Upper lobe of left lung (tissue), 6 donors: ENCODE data around the gene OTUD4. TPM values are rescaled to one million over a fixed set of nuclear protein-coding genes. Genes with fewer than 3 reads are reported as not detected.

ENCODE experiments used
- ATAC-seq, 2 donors: fragments of 200-7000 bp; cut with Tn5 transposase; one replicate each; pipeline ENCODE4 v1.9.1; 2022; ENCODE audit warnings: mild to moderate bottlenecking in 2 of 2, moderate library complexity in 2 of 2; ENCODE audit not compliant: low FRiP score in 2 of 2
- DNase-seq, 2 donors: peaks; one replicate each; pipeline ENCODE4 v3.0.0-alpha.2; 2019 to 2020
- H3K27ac ChIP-seq, 4 donors: fragments of 200-600 bp; sonication (generic); one replicate each; pipeline ENCODE4 v1.5.1; 2016 to 2019
- H3K27me3 ChIP-seq, 4 donors: fragments of 200-600 bp; sonication (generic); one replicate each; pipeline ENCODE4 v1.5.1; 2017 to 2019
- H3K36me3 ChIP-seq, 4 donors: fragments of 200-600 bp; sonication (generic); one replicate each; pipeline ENCODE4 v1.5.1; 2016 to 2019
- H3K4me1 ChIP-seq, 4 donors: fragments of 200-600 bp; sonication (generic); one replicate each; pipeline ENCODE4 v1.5.1; 2018 to 2019
- H3K4me3 ChIP-seq, 4 donors: fragments of 200-600 bp; sonication (generic); one replicate each; pipeline ENCODE4 v1.5.1; 2017 to 2019; ENCODE audit warnings: mild to moderate bottlenecking in 2 of 4, moderate library complexity in 1 of 4
- H3K9me3 ChIP-seq, 4 donors: fragments of 200-600 bp; sonication (generic); one replicate each; pipeline ENCODE4 v1.5.1; 2018 to 2019
- EP300 ChIP-seq, 4 donors: sonication (generic); formaldehyde crosslinking; IDR thresholded peaks; one replicate each; pipeline ENCODE4 v1.5.1; 2017; ENCODE audit warnings: antibody characterized with exemption in 4 of 4, control low read depth in 2 of 4
- POLR2A ChIP-seq, 4 donors: fragments of 450-650 bp; IDR thresholded peaks; one replicate each; pipeline ENCODE4 v1.5.1; 2016 to 2017; ENCODE audit warnings: antibody characterized with exemption in 4 of 4, mild to moderate bottlenecking in 2 of 4
- POLR2AphosphoS5 ChIP-seq, 2 donors: sonication (generic); formaldehyde crosslinking; IDR thresholded peaks; one replicate each; pipeline ENCODE4 v1.5.1; 2017; ENCODE audit warnings: antibody characterized with exemption in 2 of 2
- WGBS, 2 donors: methylation state at CpG; one replicate each; pipeline ENCODE4 v1.1.5; 2017 to 2018; 5-methylcytosine and 5-hydroxymethylcytosine counted together
- total RNA-seq, 6 donors: library from RNA; depleted of rRNA in 4 of 6; stranded (reverse); fragments of >200 nt in 4 of 6; gene quantifications; one replicate each; pipeline versions ENCODE4 v1.1.0 to v1.2.1, GENCODE V29; 2016 to 2021
- TF ChIP-seq, protein P1 (sequence below), 6 experiments: fragments of 450-650 bp in 4 of 6; fragments of 200-600 bp in 2 of 6; sonication (generic) in 2 of 6; IDR thresholded peaks; one replicate each; pipeline ENCODE4 v1.5.1; 2016 to 2019; ENCODE audit warnings: antibody characterized with exemption in 6 of 6
- donor health status: DM: no; HTN: no; CAD: no; lungs with moderate emphysema.
- donor health status: DM: no; HTN: yes; CAD: no; lungs with severe emphysema.

The OTUD4 gene
- total RNA-seq, 6 donors from 2014 or later, result 36.9 to 76.5 (median 40.3) TPM

DNA sequence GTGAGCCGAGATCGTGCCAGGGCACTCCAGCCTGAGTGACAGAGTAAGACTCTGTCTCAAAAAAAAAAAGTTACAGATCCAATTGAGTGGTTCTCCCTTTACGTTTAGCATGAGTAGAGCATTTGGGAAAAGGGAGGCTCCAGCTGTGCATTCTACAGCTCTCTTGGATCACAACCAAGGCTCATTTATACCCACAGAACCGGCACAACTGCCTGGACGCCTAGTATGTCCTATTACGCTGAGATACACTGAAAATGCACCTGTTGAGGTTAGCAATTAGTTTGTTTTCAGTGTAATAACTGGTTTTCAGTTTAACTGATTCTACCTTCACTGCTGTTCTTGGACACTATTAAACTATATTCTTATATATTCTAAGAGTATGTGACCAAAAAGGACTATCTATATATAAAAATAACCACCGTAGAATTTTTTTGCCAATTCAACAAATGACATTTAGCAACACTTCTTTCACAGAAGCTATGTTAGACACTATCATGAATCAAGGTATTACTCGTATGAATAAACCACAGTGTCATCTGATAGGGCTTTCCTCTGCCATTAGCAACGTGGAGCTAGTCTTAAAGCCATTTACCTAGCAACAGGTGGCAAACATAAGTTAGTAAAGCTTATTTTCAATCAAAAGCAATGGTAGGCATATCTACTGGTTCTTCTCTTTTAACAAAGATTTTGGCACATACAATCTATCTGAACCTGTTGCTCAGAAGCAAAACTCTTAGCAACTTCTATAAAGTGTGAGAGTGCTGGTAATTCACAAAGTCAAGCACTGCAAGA, 3.6 kb downstream of the OTUD4 start:
- DNase-seq (no peak), ATAC-seq (no peak)
- Histone ChIP-seq H3K4me3 (peak overlapping the region in 2 of 4 donors; percentile 85 to 88), H3K9me3 (no peaks in the 10 kb centered on the region), H3K27ac (peak overlapping the region; percentile 95 to 99 (median 97)), H3K36me3 (peaks cover 0 to 3% (median 0%) of the 10 kb centered on the region in 4 donors), H3K4me1 (peaks cover 24 to 42% (median 35%) of the 10 kb centered on the region in 4 donors), H3K27me3 (no peaks in the 10 kb centered on the region)
- TF ChIP-seq POLR2AphosphoS5 (IDR thresholded peaks at IDR 0.05), result no peak
- TF ChIP-seq POLR2A (IDR thresholded peaks at IDR 0.05), result no peak
- no peak for TF ChIP-seq EP300 (IDR thresholded peaks at IDR 0.05)
- TF ChIP-seq, protein P1, sequence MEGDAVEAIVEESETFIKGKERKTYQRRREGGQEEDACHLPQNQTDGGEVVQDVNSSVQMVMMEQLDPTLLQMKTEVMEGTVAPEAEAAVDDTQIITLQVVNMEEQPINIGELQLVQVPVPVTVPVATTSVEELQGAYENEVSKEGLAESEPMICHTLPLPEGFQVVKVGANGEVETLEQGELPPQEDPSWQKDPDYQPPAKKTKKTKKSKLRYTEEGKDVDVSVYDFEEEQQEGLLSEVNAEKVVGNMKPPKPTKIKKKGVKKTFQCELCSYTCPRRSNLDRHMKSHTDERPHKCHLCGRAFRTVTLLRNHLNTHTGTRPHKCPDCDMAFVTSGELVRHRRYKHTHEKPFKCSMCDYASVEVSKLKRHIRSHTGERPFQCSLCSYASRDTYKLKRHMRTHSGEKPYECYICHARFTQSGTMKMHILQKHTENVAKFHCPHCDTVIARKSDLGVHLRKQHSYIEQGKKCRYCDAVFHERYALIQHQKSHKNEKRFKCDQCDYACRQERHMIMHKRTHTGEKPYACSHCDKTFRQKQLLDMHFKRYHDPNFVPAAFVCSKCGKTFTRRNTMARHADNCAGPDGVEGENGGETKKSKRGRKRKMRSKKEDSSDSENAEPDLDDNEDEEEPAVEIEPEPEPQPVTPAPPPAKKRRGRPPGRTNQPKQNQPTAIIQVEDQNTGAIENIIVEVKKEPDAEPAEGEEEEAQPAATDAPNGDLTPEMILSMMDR (IDR thresholded peaks at IDR 0.05), result no peak
- WGBS, 2 donors, result 56% methylated on average over 9 of the region's 9 CpGs

DNA sequence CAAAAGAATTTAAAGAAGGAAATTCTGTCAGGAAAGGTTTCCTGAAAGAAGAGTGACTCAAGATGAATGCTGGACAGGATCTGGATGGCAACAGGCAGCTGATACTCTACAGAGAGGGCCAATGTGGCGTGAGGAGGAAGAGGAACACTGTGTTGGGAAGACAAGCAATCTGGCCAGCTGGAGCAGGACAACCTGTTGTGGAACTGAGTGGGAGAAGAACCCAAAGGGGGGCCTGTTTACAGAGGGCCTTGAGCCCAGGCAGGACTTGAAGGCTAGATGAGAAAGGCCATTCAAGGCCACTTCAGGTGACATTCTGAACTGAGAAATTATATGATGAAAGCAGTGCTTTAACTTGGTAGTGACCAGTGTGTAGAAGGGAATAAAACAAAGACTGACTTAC, 8.5 kb downstream of the OTUD4 start:
- Histone ChIP-seq H3K27ac (no peak overlapping the region), H3K36me3 (peaks cover 8 to 36% (median 12%) of the 10 kb centered on the region in 4 donors), H3K9me3 (no peaks in the 10 kb centered on the region), H3K27me3 (no peaks in the 10 kb centered on the region), H3K4me3 (no peak overlapping the region), H3K4me1 (peaks cover 16 to 23% (median 19%) of the 10 kb centered on the region in 4 donors)
- 77 to 85% methylated on average over 1 of the region's 1 CpG for WGBS, 2 donors
- ATAC-seq (no peak), DNase-seq (peak in 1 of 2 donors; percentile 53)
- TF ChIP-seq, protein P1 (IDR thresholded peaks at IDR 0.05), result no peak
- TF ChIP-seq POLR2AphosphoS5 (IDR thresholded peaks at IDR 0.05), result no peak
- no peak for TF ChIP-seq EP300 (IDR thresholded peaks at IDR 0.05)
- TF ChIP-seq POLR2A (IDR thresholded peaks at IDR 0.05), result no peak

DNA sequence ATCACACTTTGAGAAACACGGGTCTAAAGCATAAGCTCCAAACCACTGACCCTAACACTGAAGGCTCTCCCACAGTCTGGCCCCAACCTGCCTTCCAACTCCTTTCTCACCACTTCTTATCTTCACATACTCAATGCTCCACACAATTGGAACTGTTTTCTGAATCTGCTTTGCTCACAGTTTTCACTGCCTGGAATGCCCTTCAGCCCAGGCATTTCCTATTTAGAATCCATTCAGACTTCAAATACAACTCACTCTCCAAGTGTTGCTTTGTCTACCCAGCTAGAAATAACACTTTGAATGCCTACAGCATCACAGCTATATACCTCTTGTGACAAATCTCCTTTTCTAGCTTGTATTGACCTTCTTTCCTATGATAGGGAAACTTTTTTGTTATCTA, 10.2 kb downstream of the OTUD4 start:
- Histone ChIP-seq H3K27ac (no peak overlapping the region), H3K4me1 (peaks cover 0 to 9% (median 7%) of the 10 kb centered on the region in 4 donors), H3K4me3 (no peak overlapping the region), H3K27me3 (no peaks in the 10 kb centered on the region), H3K36me3 (peaks cover 8 to 41% (median 14%) of the 10 kb centered on the region in 4 donors), H3K9me3 (no peaks in the 10 kb centered on the region)
- 78 to 85% methylated on average over 1 of the region's 1 CpG for WGBS, 2 donors
- TF ChIP-seq EP300 (IDR thresholded peaks at IDR 0.05), result no peak
- no peak for TF ChIP-seq POLR2AphosphoS5 (IDR thresholded peaks at IDR 0.05)
- TF ChIP-seq, protein P1 (IDR thresholded peaks at IDR 0.05), result no peak
- no peak for TF ChIP-seq POLR2A (IDR thresholded peaks at IDR 0.05)
- no peak for ATAC-seq
- no peak for DNase-seq

DNA sequence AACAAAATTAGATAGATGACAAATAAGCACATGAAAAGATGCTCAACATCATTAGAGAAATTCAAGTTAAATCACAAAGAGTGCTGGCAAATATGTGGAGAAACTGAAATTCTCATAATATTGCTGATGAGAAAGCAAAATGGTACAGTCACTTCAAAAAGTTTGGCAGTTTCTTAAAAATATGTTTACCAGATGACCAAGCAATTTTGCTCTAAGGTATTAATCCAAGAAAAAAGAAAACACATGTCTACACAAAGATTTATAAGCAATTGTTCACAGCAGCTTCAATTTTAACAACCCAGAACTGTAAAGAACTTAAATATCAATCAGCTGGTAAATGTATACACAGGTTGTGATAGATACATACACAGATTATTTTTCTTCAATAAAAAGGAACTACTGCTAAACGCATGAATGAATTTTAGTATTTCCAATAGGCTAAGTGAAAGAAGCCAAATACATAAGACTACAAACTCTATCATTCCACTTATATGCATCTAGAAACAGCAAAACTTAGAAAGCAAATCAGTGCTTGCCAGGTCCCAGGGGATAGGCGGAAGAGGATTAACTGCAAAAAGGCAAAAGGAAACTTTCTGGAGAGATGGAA, 11.7 kb downstream of the OTUD4 start:
- Histone ChIP-seq H3K36me3 (peaks cover 8 to 44% (median 14%) of the 10 kb centered on the region in 4 donors), H3K4me3 (no peak overlapping the region), H3K27me3 (no peaks in the 10 kb centered on the region), H3K27ac (no peak overlapping the region), H3K9me3 (no peaks in the 10 kb centered on the region), H3K4me1 (peaks cover 0 to 9% (median 7%) of the 10 kb centered on the region in 4 donors)
- 93 to 96% methylated on average over 2 of the region's 2 CpGs for WGBS, 2 donors
- DNase-seq, result no peak
- ATAC-seq, result no peak
- TF ChIP-seq EP300 (IDR thresholded peaks at IDR 0.05), result no peak
- TF ChIP-seq POLR2AphosphoS5 (IDR thresholded peaks at IDR 0.05), result no peak
- TF ChIP-seq, protein P1 (IDR thresholded peaks at IDR 0.05), result no peak
- no peak for TF ChIP-seq POLR2A (IDR thresholded peaks at IDR 0.05)
